SK-N-SH (cell line): ENCODE results near the gene DNAH14. TPM values are rescaled to one million over a fixed set of nuclear protein-coding genes. Genes with fewer than 3 reads are reported as not detected.

Source experiments
- CTCF ChIA-PET: fragments of 300-600, 350-600 bp; formaldehyde crosslinking; extraction: SDS; loops from one replicate; lab custom pipeline; 2021; lab: Yijun Ruan, JAX
- POLR2A ChIA-PET: fragments of 350-600 bp; sonication (Branson Sonifier 250); formaldehyde crosslinking; extraction: SDS; loops from one replicate; lab custom pipeline; 2020; ENCODE audit warnings: antibody characterized with exemption, inconsistent platforms; lab: Yijun Ruan, JAX
- DNase-seq: peaks from one replicate; pipeline ENCODE4 v3.0.0; 2012
- H2AFZ ChIP-seq: fragments of 200-600 bp; sonication (generic); 2 replicates; pipeline ENCODE4 v1.8.1; 2016; ENCODE audit warnings: antibody characterized with exemption, mild to moderate bottlenecking, low read depth
- H3F3A ChIP-seq: fragments of 200-600 bp; sonication (generic); replicated peaks from 2 replicates; pipeline ENCODE3; 2016; ENCODE audit warnings: antibody characterized with exemption, mild to moderate bottlenecking; ENCODE audit not compliant: insufficient read depth
- H3K27ac ChIP-seq, 2 experiments: fragments of 200-500 bp in 1 of 2; fragments of 200-600 bp in 1 of 2; sonication (Bioruptor generic) in 1 of 2; sonication (generic), shearing (Covaris generic) in 1 of 2; 2 replicates each; pipeline versions ENCODE4 v1.5.1 to v1.6.1; 2014 to 2016; ENCODE audit warnings: low read depth in 2 of 2, inconsistent platforms in 1 of 2, low read length in 1 of 2, mild to moderate bottlenecking in 1 of 2, mixed read lengths in 1 of 2
- H3K27me3 ChIP-seq: fragments of 200-600 bp; sonication (generic), shearing (Covaris generic); 2 replicates; pipeline ENCODE4 v1.6.1; 2016; ENCODE audit warnings: mixed run types; ENCODE audit not compliant: insufficient read depth
- H3K36me3 ChIP-seq, 2 experiments: fragments of 200-500 bp in 1 of 2; fragments of 200-600 bp in 1 of 2; sonication (Bioruptor generic) in 1 of 2; sonication (generic) in 1 of 2; replicated peaks in 1 of 2; 2 replicates each; pipeline versions ENCODE3 to v1.5.1; 2014 to 2016; ENCODE audit warnings: low read length in 1 of 2, mild to moderate bottlenecking in 1 of 2; ENCODE audit not compliant: insufficient read depth in 2 of 2, control insufficient read depth in 1 of 2
- H3K4me1 ChIP-seq, 2 experiments: fragments of 200-500 bp in 1 of 2; fragments of 200-600 bp in 1 of 2; sonication (Bioruptor generic) in 1 of 2; sonication (generic), shearing (Covaris generic) in 1 of 2; 2 replicates each; pipeline versions ENCODE4 v1.5.1 to v1.6.1; 2014 to 2016; ENCODE audit warnings: low read depth in 1 of 2, low read length in 1 of 2, mixed run types in 1 of 2; ENCODE audit not compliant: insufficient read depth in 2 of 2, control insufficient read depth in 1 of 2
- H3K4me2 ChIP-seq: fragments of 200-600 bp; sonication (generic), shearing (Covaris generic); 2 replicates; pipeline ENCODE4 v1.6.1; 2017; ENCODE audit warnings: mixed run types
- H3K4me3 ChIP-seq, 2 experiments: fragments of 200-500 bp in 1 of 2; fragments of 200-600 bp in 1 of 2; sonication (Bioruptor generic) in 1 of 2; sonication (generic), shearing (Covaris generic) in 1 of 2; 2 replicates each; pipeline versions ENCODE4 v1.5.1 to v1.8.1; 2014 to 2016; ENCODE audit warnings: low read depth in 2 of 2, inconsistent platforms in 1 of 2, low read length in 1 of 2, mild to moderate bottlenecking in 1 of 2, mixed read lengths in 1 of 2, moderate library complexity in 1 of 2
- H3K79me2 ChIP-seq: fragments of 200-600 bp; sonication (generic); 2 replicates; pipeline ENCODE4 v1.8.1; 2017; ENCODE audit warnings: mild to moderate bottlenecking; ENCODE audit not compliant: insufficient read depth
- H3K9ac ChIP-seq: fragments of 200-600 bp; sonication (generic); 2 replicates; pipeline ENCODE4 v1.6.1; 2017; ENCODE audit warnings: mixed run types
- H3K9me2 ChIP-seq: fragments of 200-600 bp; sonication (generic); 2 replicates; pipeline ENCODE4 v1.6.1; 2017; ENCODE audit warnings: mixed run types
- H3K9me3 ChIP-seq: fragments of 200-600 bp; sonication (generic); 2 replicates; pipeline ENCODE4 v1.6.1; 2017; ENCODE audit warnings: mixed run types, mild to moderate bottlenecking, moderate library complexity
- H4K20me1 ChIP-seq: fragments of 200-600 bp; sonication (generic); 2 replicates; pipeline ENCODE4 v1.6.1; 2017; ENCODE audit warnings: mild to moderate bottlenecking, mixed run types; ENCODE audit not compliant: insufficient read depth
- CHD2 ChIP-seq: fragments of 150-350 bp; IDR thresholded peaks from 2 replicates; pipeline ENCODE4 v1.6.1; 2018; ENCODE audit warnings: low read length; ENCODE audit not compliant: partially characterized antibody
- CTCF ChIP-seq: fragments of 200-600 bp; sonication (generic); IDR thresholded peaks from 2 replicates; pipeline ENCODE4 v1.6.1; 2017; ENCODE audit warnings: antibody characterized with exemption, mild to moderate bottlenecking, moderate library complexity
- ELF1 ChIP-seq: IDR thresholded peaks from 2 replicates; pipeline ENCODE4 v1.4.0; 2012
- FOXJ3 ChIP-seq: sonication (generic); formaldehyde crosslinking; IDR thresholded peaks from 2 replicates; pipeline ENCODE4 v1.5.1; 2020; ENCODE audit warnings: mild to moderate bottlenecking, missing genetic modification reagents
- FOXM1 ChIP-seq: IDR thresholded peaks from 2 replicates; pipeline ENCODE4 v1.4.0; 2012; ENCODE audit warnings: low read depth, mild to moderate bottlenecking
- JUND ChIP-seq: IDR thresholded peaks from 2 replicates; pipeline ENCODE4 v1.4.0; 2012
- MEF2A ChIP-seq: IDR thresholded peaks from 2 replicates; pipeline ENCODE4 v1.4.0; 2012; ENCODE audit warnings: low read depth, borderline replicate concordance
- NFIC ChIP-seq: IDR thresholded peaks from 2 replicates; pipeline ENCODE4 v1.4.0; 2012; ENCODE audit warnings: borderline replicate concordance
- PBX3 ChIP-seq: IDR thresholded peaks from 2 replicates; pipeline ENCODE4; 2012
- POLR2AphosphoS5 ChIP-seq: IDR thresholded peaks from 2 replicates; pipeline ENCODE4 v1.6.1; 2012; ENCODE audit warnings: low read depth, low read length
- RAD21 ChIP-seq: IDR thresholded peaks from 2 replicates; pipeline ENCODE4 v1.6.1; 2012; ENCODE audit warnings: mild to moderate bottlenecking, low read length
- RFX5 ChIP-seq: IDR thresholded peaks from 2 replicates; pipeline ENCODE4 v1.6.1; 2012; ENCODE audit warnings: mild to moderate bottlenecking, improper control_type of control experiment, low read length
- SIN3A ChIP-seq: IDR thresholded peaks from 2 replicates; pipeline ENCODE4 v1.6.1; 2012; ENCODE audit warnings: low read depth, mild to moderate bottlenecking, low read length, moderate library complexity, borderline replicate concordance
- SMC3 ChIP-seq: IDR thresholded peaks from 2 replicates; pipeline ENCODE4 v1.6.1; 2012; ENCODE audit warnings: low read depth, low read length, improper control_type of control experiment
- TAF1 ChIP-seq: IDR thresholded peaks from 2 replicates; pipeline ENCODE4 v1.6.1; 2012; ENCODE audit warnings: low read depth, mild to moderate bottlenecking, low read length, moderate library complexity, borderline replicate concordance
- USF2 ChIP-seq: fragments of 150-350 bp; IDR thresholded peaks from 2 replicates; pipeline ENCODE4 v1.6.1; 2017; ENCODE audit warnings: antibody characterized with exemption, low read length, low read depth, borderline replicate concordance
- WGBS: methylation state at CpG from one replicate; pipeline ENCODE4 v1.1.6; 2017; ENCODE audit warnings: low lambda C conversion rate; 5-methylcytosine and 5-hydroxymethylcytosine counted together
- polyA plus RNA-seq, 3 experiments: library from polyadenylated mRNA; depleted of rRNA; stranded (reverse); fragments of >200 nt; gene quantifications; 2 replicates each; pipeline ENCODE4 v1.2.3, GENCODE V29; 2012

Gene DNAH14
- polyA plus RNA-seq, 1 of the 3 experiments (the other 2 are of a cell fraction): 8.0 TPM

GRCh38 chr1:225318706-225319575 lies 389.5 kb downstream of the DNAH14 start:
- no peaks in the 10 kb centered on the region for H3K36me3 ChIP-seq
- WGBS: 32% methylated on average over 4 of the region's 4 CpGs
- TF ChIP-seq RFX5 (no peak), SIN3A (no peak), ELF1 (no peak), TAF1 (no peak), USF2 (no peak), FOXJ3 (CRISPR knock-in tag) (no peak), MEF2A (no peak), POLR2AphosphoS5 (no peak), PBX3 (no peak), CHD2 (no peak), SMC3 (peak; percentile 48), JUND (no peak), CTCF (peak; percentile 78), NFIC (no peak), RAD21 (peak; percentile 70), FOXM1 (no peak)
- H3K79me2 ChIP-seq: no peaks in the 10 kb centered on the region
- no peaks in the 10 kb centered on the region; the same call in 1 of the 2 replicates for H3K27me3 ChIP-seq
- no peak overlapping the region for H3K9ac ChIP-seq
- ChIA-PET POLR2A (no interaction called here), CTCF (interaction anchor here (0.6 to 3.4 kb wide), 40 partner anchors 9 to 668 kb away, joined by 3 to 36 read pairs (median 4); no protein-coding TSS in a partner anchor)
- no peak overlapping the region for H2AFZ ChIP-seq
- H3K27ac ChIP-seq: no peak overlapping the region
- no peaks in the 10 kb centered on the region for H3K4me1 ChIP-seq
- H3F3A ChIP-seq: no peaks in the 10 kb centered on the region
- H3K9me3 ChIP-seq: no peaks in the 10 kb centered on the region
- no peaks in the 10 kb centered on the region for H4K20me1 ChIP-seq
- H3K9me2 ChIP-seq: no peaks in the 10 kb centered on the region
- peak; percentile 42 for DNase-seq
- H3K4me2 ChIP-seq: no peak overlapping the region
- no peak overlapping the region for H3K4me3 ChIP-seq
